ENCODE data around the gene ARHGAP28.
"Not testable (repeated sequence)": the region's sequence is repeated elsewhere in the genome, so short reads cannot be mapped to it uniquely, and the experiment has no call there.

The ARHGAP28 gene

GRCh38 chr18:6776188-6776587 lies 46.7 kb downstream of the ARHGAP28 start:
- DNase-seq (ENCODE audit: low read depth), result no peak

GRCh38 chr18:6777509-6777908 lies 48.0 kb downstream of the ARHGAP28 start:
- DNase-seq (ENCODE audit: low read depth), result no peak

GRCh38 chr18:6778459-6779247 lies 49.1 kb downstream of the ARHGAP28 start:
- DNase-seq (ENCODE audit: low read depth), result no peak

GRCh38 chr18:6781142-6781714 lies 51.7 kb downstream of the ARHGAP28 start:
- no peak for DNase-seq (ENCODE audit: low read depth)

GRCh38 chr18:6781796-6782195 lies 52.3 kb downstream of the ARHGAP28 start:
- DNase-seq (ENCODE audit: low read depth), result no peak

GRCh38 chr18:6782861-6783260 lies 53.3 kb downstream of the ARHGAP28 start:
- DNase-seq (ENCODE audit: low read depth), result no peak

GRCh38 chr18:6784046-6784445 lies 54.5 kb downstream of the ARHGAP28 start:
- DNase-seq (ENCODE audit: low read depth), result no peak

- no peak for DNase-seq (ENCODE audit: low read depth)
These were observed 55.5 kb downstream of the ARHGAP28 start for GRCh38 chr18:6785001-6785400.

- no peak for DNase-seq (ENCODE audit: low read depth)
These were observed 55.9 kb downstream of the ARHGAP28 start for GRCh38 chr18:6785411-6785810.

GRCh38 chr18:6792391-6792790 lies 62.9 kb downstream of the ARHGAP28 start:
- DNase-seq (ENCODE audit: low read depth), result no peak

GRCh38 chr18:6793455-6793854 lies 63.9 kb downstream of the ARHGAP28 start:
- DNase-seq (ENCODE audit: low read depth), result no peak

GRCh38 chr18:6793986-6794385 lies 64.5 kb downstream of the ARHGAP28 start:
- no peak for DNase-seq (ENCODE audit: low read depth)

- DNase-seq (ENCODE audit: low read depth), result no peak
These were observed 65.8 kb downstream of the ARHGAP28 start for GRCh38 chr18:6795307-6795706.

GRCh38 chr18:6796511-6796910 lies 67.0 kb downstream of the ARHGAP28 start:
- DNase-seq (ENCODE audit: low read depth), result no peak

- no peak for DNase-seq (ENCODE audit: low read depth)
These were observed 67.7 kb downstream of the ARHGAP28 start for GRCh38 chr18:6797171-6797570.

- DNase-seq (ENCODE audit: low read depth), result no peak
These were observed 69.4 kb downstream of the ARHGAP28 start for GRCh38 chr18:6798896-6799295.

- DNase-seq (ENCODE audit: low read depth), result not testable (repeated sequence)
These were observed 70.8 kb downstream of the ARHGAP28 start for GRCh38 chr18:6800309-6800708.

GRCh38 chr18:6807515-6808257 lies 78.2 kb downstream of the ARHGAP28 start:
- DNase-seq (ENCODE audit: low read depth), result no peak

GRCh38 chr18:6810191-6810590 lies 80.7 kb downstream of the ARHGAP28 start:
- DNase-seq (ENCODE audit: low read depth), result no peak

GRCh38 chr18:6811816-6812215 lies 82.3 kb downstream of the ARHGAP28 start:
- no peak for DNase-seq (ENCODE audit: low read depth)

- no peak for DNase-seq (ENCODE audit: low read depth)
These were observed 85.4 kb downstream of the ARHGAP28 start for GRCh38 chr18:6814882-6815425.

GRCh38 chr18:6816154-6816553 lies 86.6 kb downstream of the ARHGAP28 start:
- no peak for DNase-seq (ENCODE audit: low read depth)

- DNase-seq (ENCODE audit: low read depth), result no peak
These were observed 89.8 kb downstream of the ARHGAP28 start for GRCh38 chr18:6819332-6819731.

All from activated T-helper 1 cell treated with Interleukin-2 at 50 U/mL for 16 hours (primary cell).